GM18951 (cell line): Measurements from ENCODE around the gene RYR2.

Source experiments
- POLR2A ChIP-seq: IDR thresholded peaks from 4 replicates; pipeline ENCODE4 v1.6.1; 2011; ENCODE audit warnings: mild to moderate bottlenecking; ENCODE audit not compliant: insufficient read length, insufficient read depth; ENCODE audit errors: extremely low read depth
- in situ Hi-C: fragments of 300-500 bp; cut with MboI; formaldehyde crosslinking; loops from one replicate; pipeline ENCODE4 v1.12.0; 2022; ENCODE audit warnings: low sequenced_read_pairs, mixed read lengths, inconsistent platforms; ENCODE audit not compliant: unreplicated experiment

Gene RYR2

DNA sequence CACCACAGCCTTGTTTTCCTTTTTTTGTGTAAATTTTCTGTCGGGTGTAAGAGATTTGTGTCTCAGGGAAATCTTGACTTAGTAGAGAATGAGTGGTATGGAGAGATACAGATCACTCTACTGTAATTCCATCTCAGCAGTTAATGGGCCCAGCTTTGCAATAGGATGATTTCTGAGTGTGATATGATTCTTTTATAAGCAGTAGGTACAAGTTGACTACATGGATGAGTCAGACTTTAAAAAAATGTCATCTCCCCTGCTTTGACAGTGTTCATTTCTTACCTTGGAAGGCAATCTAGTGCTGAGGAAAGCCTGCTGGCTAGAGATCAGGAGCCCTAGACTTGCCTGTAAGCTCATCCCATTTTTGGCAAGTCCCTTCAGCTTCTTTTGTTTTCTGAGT is 261.9 kb downstream of the RYR2 start:
- in situ Hi-C loops = no loop called here

DNA sequence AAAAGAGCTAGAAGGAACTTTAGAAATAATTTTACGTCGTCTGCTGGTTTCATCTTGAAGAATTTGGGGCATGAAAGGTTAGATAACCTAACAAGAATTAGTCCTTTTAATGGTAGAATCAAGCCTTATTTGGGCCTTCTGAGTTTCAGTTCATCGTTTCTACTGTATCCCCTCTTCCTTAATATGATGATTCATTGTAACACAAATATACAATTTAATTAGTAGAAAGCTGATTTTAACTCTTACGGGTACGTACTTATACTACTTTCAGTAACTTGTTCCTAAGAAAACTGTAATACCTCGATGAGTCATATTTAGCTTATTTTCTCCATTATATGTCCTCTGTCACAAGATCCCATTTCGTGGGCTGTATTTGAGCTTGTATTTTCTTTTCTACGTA is 264.7 kb downstream of the RYR2 start:
- in situ Hi-C loops = no loop called here
- no peak for TF ChIP-seq POLR2A

More for the DNA sequence above, 261.9 kb downstream of the RYR2 start:
- TF ChIP-seq POLR2A = no peak

GRCh38 chr1:237309595-237310118 is 267.7 kb downstream of the RYR2 start:
- in situ Hi-C loops = no loop called here
- no peak for TF ChIP-seq POLR2A

GRCh38 chr1:237316352-237316751 is 274.4 kb downstream of the RYR2 start:
- no peak for TF ChIP-seq POLR2A
- in situ Hi-C loops = no loop called here

DNA sequence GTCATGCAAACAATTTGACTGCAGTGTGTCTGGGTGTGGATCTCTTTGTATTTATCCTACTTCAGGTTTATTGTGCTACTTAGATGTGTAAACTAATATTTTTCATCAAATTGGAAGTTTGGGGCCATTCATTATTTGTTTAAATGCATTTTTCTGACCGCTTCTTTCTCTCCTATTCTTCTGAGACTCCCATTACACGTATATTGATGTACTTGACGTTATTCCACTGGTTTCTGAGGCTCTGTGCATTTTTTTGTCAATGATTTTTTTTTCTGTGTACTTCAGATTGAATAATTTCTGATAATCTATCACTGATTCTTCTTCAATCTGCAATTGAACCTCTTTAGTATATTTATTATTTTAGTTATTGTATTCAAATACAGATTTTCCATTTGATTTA is 276.8 kb downstream of the RYR2 start:
- TF ChIP-seq POLR2A = no peak
- in situ Hi-C loops = no loop called here

- in situ Hi-C loops = no loop called here
- no peak for TF ChIP-seq POLR2A
Observed at GRCh38 chr1:237320890-237321289, 278.9 kb downstream of the RYR2 start.

GRCh38 chr1:237324226-237324625 is 282.2 kb downstream of the RYR2 start:
- no peak for TF ChIP-seq POLR2A
- in situ Hi-C loops = no loop called here

- TF ChIP-seq POLR2A = no peak
- in situ Hi-C loops = no loop called here
Observed at GRCh38 chr1:237327061-237327460, 285.1 kb downstream of the RYR2 start.

GRCh38 chr1:237340892-237341291 is 298.9 kb downstream of the RYR2 start:
- in situ Hi-C loops = no loop called here
- no peak for TF ChIP-seq POLR2A

- TF ChIP-seq POLR2A = no peak
- in situ Hi-C loops = no loop called here
Observed at GRCh38 chr1:237341391-237341790, 299.4 kb downstream of the RYR2 start.

DNA sequence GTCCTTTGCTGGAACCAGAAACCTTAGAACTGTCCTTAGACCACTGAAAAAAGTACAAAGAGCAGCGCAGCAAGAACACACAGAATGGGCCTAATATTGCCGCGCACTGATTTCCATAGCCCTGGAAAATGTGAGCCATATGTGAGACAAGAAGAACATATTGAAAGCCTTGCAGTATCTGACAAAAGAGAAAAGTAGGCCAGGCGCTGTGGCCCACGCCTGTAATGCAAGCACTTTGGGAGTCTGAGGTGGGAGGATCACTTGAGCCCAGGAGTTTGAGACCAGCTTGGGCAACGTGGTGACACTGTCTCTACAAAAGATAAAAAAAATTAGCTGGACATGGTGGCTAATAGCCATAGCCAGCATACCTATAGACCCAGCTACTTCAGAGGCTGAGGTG is 300.7 kb downstream of the RYR2 start:
- in situ Hi-C loops = no loop called here
- TF ChIP-seq POLR2A = no peak

GRCh38 chr1:237352747-237353146 is 310.8 kb downstream of the RYR2 start:
- in situ Hi-C loops = no loop called here
- TF ChIP-seq POLR2A = no peak

DNA sequence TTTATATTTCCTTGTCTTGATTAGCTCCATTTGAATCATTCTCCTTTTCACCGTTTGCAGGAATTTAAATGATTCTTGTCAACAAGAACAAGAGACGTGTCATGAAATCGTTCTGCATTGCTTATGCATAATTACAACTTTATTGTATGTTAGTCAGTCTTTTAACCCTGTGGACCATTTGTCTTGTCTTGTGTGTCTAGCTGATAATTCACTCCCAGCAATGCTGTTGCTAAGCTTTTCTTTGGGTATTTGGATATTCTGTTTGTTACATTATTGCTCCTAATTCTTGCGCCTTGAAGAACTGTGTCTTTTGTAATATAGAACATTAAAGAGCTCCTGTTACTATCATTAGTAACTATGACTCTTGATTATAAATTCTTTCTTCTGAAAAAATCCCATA is 311.9 kb downstream of the RYR2 start:
- in situ Hi-C loops = no loop called here
- TF ChIP-seq POLR2A = no peak

DNA sequence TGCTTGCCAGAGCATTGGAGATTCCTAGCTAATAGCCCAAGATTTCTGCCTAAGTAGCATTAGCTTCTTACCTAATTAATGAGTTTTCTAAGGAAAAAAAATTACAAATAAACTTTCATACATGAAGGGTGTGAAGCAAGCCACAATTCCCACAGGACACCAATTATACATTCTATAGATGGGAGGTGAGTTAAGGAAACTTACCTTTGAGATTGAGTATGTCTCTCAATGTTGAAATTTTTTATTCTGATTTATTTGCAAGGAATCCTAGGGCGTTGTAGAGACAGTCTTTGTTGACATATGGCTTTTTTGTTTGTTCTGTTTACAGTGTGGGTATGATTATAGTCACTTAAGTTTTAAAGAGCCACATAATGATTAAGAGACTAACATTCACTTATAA is 313.0 kb downstream of the RYR2 start:
- in situ Hi-C loops = no loop called here
- no peak for TF ChIP-seq POLR2A

GRCh38 chr1:237358555-237358954 is 316.6 kb downstream of the RYR2 start:
- TF ChIP-seq POLR2A = no peak
- in situ Hi-C loops = no loop called here
